ENCODE data around the gene UBE2Q1.
A peak's percentile ranks its signal among the peaks of the same experiment; 100 is the strongest.

UBE2Q1 gene

GRCh38 chr1:154557939-154558719 lies at the start of gene UBE2Q1:
TSS of gene UBE2Q1 (minus strand) at chr1:154558662. CDS start at chr1:154558553, 109 bp downstream.
- no peak for DNase-seq

- DNase-seq, result peak; percentile 90
These were observed 49.3 kb upstream of the UBE2Q1 start, which contains the start of gene ADAR for GRCh38 chr1:154607609-154608396. TSS of gene ADAR (minus strand) at chr1:154608186. CDS start at chr1:154608006, 180 bp downstream.

- DNase-seq, result no peak
These were observed 48.7 kb upstream of the UBE2Q1 start for GRCh38 chr1:154607106-154607608.

- DNase-seq, result no peak
These were observed 47.1 kb upstream of the UBE2Q1 start for GRCh38 chr1:154605534-154605933.

GRCh38 chr1:154603317-154603716 lies 44.9 kb upstream of the UBE2Q1 start:
- DNase-seq, result no peak

- no peak for DNase-seq
These were observed 41.2 kb upstream of the UBE2Q1 start for GRCh38 chr1:154599658-154600057.

GRCh38 chr1:154598871-154599635 lies 40.6 kb upstream of the UBE2Q1 start:
- DNase-seq, result no peak

GRCh38 chr1:154595621-154596020 lies 37.2 kb upstream of the UBE2Q1 start:
- DNase-seq, result no peak

GRCh38 chr1:154594811-154595210 lies 36.3 kb upstream of the UBE2Q1 start:
- DNase-seq, result no peak

GRCh38 chr1:154593390-154593789 lies 34.9 kb upstream of the UBE2Q1 start:
- DNase-seq, result no peak

GRCh38 chr1:154591206-154591605 lies 32.7 kb upstream of the UBE2Q1 start:
- no peak for DNase-seq

GRCh38 chr1:154590756-154591155 lies 32.3 kb upstream of the UBE2Q1 start:
- DNase-seq, result no peak

- no peak for DNase-seq
These were observed 31.3 kb upstream of the UBE2Q1 start for GRCh38 chr1:154589780-154590179.

GRCh38 chr1:154586641-154587040 lies 28.2 kb upstream of the UBE2Q1 start:
- no peak for DNase-seq

- no peak for DNase-seq
These were observed 27.8 kb upstream of the UBE2Q1 start for GRCh38 chr1:154586231-154586630.

GRCh38 chr1:154584267-154584994 lies 26.0 kb upstream of the UBE2Q1 start:
- no peak for DNase-seq

GRCh38 chr1:154583773-154584172 lies 25.3 kb upstream of the UBE2Q1 start:
- DNase-seq, result no peak

- DNase-seq, result no peak
These were observed 24.4 kb upstream of the UBE2Q1 start for GRCh38 chr1:154582885-154583284.

GRCh38 chr1:154581766-154582165 lies 23.3 kb upstream of the UBE2Q1 start:
- no peak for DNase-seq

GRCh38 chr1:154579374-154579773 lies 20.9 kb upstream of the UBE2Q1 start:
- no peak for DNase-seq

- DNase-seq, result no peak
These were observed 19.6 kb upstream of the UBE2Q1 start for GRCh38 chr1:154578058-154578418.

- DNase-seq, result no peak
These were observed 19.0 kb upstream of the UBE2Q1 start for GRCh38 chr1:154577346-154578057.

All from COR-L47 (cell line).